Measurements from ENCODE around the gene NSG2. TPM values are rescaled to one million over a fixed set of nuclear protein-coding genes. Genes with fewer than 3 reads are reported as not detected.

NSG2 gene
- total and polyA plus RNA-seq, 2 of the 4 experiments (the other 2 are of a cell fraction) = not detected

DNA sequence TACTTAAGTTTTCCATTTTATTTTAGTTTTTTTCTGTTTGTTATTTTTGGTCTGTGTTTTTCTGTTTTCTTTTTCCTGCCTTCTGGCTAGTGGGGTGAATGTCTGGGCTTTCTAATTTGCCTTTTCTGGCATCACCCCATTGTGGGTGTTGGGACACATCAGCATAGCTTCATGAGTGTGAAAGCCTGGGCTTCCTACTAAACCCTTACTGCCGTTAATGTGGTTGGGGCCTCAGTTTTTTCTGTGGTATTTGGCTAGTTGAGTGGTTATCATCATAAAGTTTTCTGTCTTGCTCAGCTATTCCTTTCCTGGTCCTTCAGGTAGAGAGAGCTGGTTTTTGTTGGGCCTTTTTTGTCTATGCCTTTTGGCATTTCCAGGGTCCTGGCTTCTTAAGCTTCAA lies 35.1 kb upstream of the NSG2 start:
- no peak overlapping the region for H2BK15ac ChIP-seq (ENCODE audit: low read depth, low read length)
- H3K9me3 ChIP-seq (ENCODE audit: control insufficient read depth, insufficient read depth, low read length) = no peaks in the 10 kb centered on the region
- H3K9me1 ChIP-seq (ENCODE audit: insufficient read depth, low read length) = no peaks in the 10 kb centered on the region
- H3K36me3 ChIP-seq (ENCODE audit: control insufficient read depth, insufficient read depth, low read length) = no peaks in the 10 kb centered on the region
- H2BK5ac ChIP-seq (ENCODE audit: low read depth, low read length, poor library complexity, severe bottlenecking) = no peak overlapping the region
- no peaks in the 10 kb centered on the region for H3K27me3 ChIP-seq (ENCODE audit: control insufficient read depth, insufficient read depth, low read length)
- H3K14ac ChIP-seq (replicated peaks; ENCODE audit: low read depth, low read length) = no peak overlapping the region
- no peak overlapping the region for H3K4me2 ChIP-seq (ENCODE audit: low read depth, low read length)
- H3K4me3 ChIP-seq (ENCODE audit: insufficient read depth, low read depth, low read length) = no peak overlapping the region
- no peak overlapping the region for H4K91ac ChIP-seq (ENCODE audit: insufficient read depth, low read depth, low read length)
- no peak overlapping the region for H3K18ac ChIP-seq (ENCODE audit: low read depth, low read length)
- DNase-seq (no peak), ATAC-seq (ENCODE audit: low read depth) (no peak)
- H4K20me1 ChIP-seq (ENCODE audit: insufficient read depth, low read length) = no peaks in the 10 kb centered on the region
- H2AFZ ChIP-seq (replicated peaks; ENCODE audit: low read length, poor library complexity) = no peak overlapping the region
- H3K56ac ChIP-seq (ENCODE audit: extremely low read depth, insufficient read depth, low read length) = no peak overlapping the region
- intact Hi-C loops (cut with micrococcal nuclease) (no loop called here), in situ Hi-C loops (cut with MboI; ENCODE audit: low sequenced_read_pairs) (no loop called here), dilution Hi-C loops (cut with HindIII; ENCODE audit: low sequenced_read_pairs, unreplicated experiment) (no loop called here)
- no peak overlapping the region for H3K23ac ChIP-seq (ENCODE audit: low read depth, low read length)
- H2BK120ac ChIP-seq (ENCODE audit: low read depth, low read length) = no peak overlapping the region
- H2BK20ac ChIP-seq (ENCODE audit: low read depth, low read length) = no peak overlapping the region
- no peak overlapping the region for H4K5ac ChIP-seq (ENCODE audit: low read depth, low read length)
- H3K4ac ChIP-seq (ENCODE audit: low read depth, low read length) = no peak overlapping the region
- ChIA-PET CTCF (interaction anchor here (0.6 kb wide), 1 partner anchor 82 kb away, joined by 3 read pairs; no protein-coding TSS in a partner anchor), POLR2A (ENCODE audit: unreplicated experiment) (no interaction called here)
- WGBS, 2 experiments (ENCODE audit: extremely low coverage in 2 of 2, insufficient read length in 1 of 2) = no CpG with 5 or more reads among the region's 1 CpG
- H2AK5ac ChIP-seq (ENCODE audit: low read depth, low read length) = no peak overlapping the region
- H3K27ac ChIP-seq (ENCODE audit: insufficient read depth, low read length) = no peak overlapping the region
- no peaks in the 10 kb centered on the region for H3K79me1 ChIP-seq (ENCODE audit: low read depth in 1 of 2, low read length in 2 of 2)
- H4K8ac ChIP-seq (ENCODE audit: low read depth in 2 of 2, low read length in 2 of 2) = no peak overlapping the region
- H2AK9ac ChIP-seq (replicated peaks; ENCODE audit: low read depth, low read length, poor library complexity) = no peak overlapping the region
- H3K4me1 ChIP-seq (ENCODE audit: control insufficient read depth, insufficient read depth, low read length) = no peaks in the 10 kb centered on the region
- no peak overlapping the region for H3K9ac ChIP-seq (ENCODE audit: low read depth, low read length)
- BruUV-seq (replicated peaks) = no TSS peak
- TF ChIP-seq MAZ (IDR thresholded peaks at IDR 0.05; ENCODE audit: borderline replicate concordance, low read depth, low read length) (no peak), CTCF (conservative IDR thresholded peaks at IDR 0.05; ENCODE audit: low read depth, low read length) (no peak), SMC3 (IDR thresholded peaks at IDR 0.05; ENCODE audit: low read depth, low read length) (no peak), RFX5 (IDR thresholded peaks at IDR 0.05; ENCODE audit: low read depth, low read length) (no peak), CHD1 (IDR thresholded peaks at IDR 0.05; ENCODE audit: low read depth, low read length) (no peak), MXI1 (IDR thresholded peaks at IDR 0.05; ENCODE audit: borderline replicate concordance, low read depth, low read length) (no peak), FOS (IDR thresholded peaks at IDR 0.05; ENCODE audit: low read depth, low read length) (no peak), MAFK (IDR thresholded peaks at IDR 0.05; ENCODE audit: low read depth, low read length) (no peak)
- TF ChIP-seq, protein P1, sequence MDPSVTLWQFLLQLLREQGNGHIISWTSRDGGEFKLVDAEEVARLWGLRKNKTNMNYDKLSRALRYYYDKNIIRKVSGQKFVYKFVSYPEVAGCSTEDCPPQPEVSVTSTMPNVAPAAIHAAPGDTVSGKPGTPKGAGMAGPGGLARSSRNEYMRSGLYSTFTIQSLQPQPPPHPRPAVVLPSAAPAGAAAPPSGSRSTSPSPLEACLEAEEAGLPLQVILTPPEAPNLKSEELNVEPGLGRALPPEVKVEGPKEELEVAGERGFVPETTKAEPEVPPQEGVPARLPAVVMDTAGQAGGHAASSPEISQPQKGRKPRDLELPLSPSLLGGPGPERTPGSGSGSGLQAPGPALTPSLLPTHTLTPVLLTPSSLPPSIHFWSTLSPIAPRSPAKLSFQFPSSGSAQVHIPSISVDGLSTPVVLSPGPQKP (IDR thresholded peaks at IDR 0.05; ENCODE audit: borderline replicate concordance, low read depth, low read length) = no peak
